Occipital lobe (tissue), 3 donors: ENCODE results near the gene ODF2L. TPM values are rescaled to one million over a fixed set of nuclear protein-coding genes. Genes with fewer than 3 reads are reported as not detected.

Experiments
- DNase-seq: peaks from one replicate; lab custom pipeline; 2025; lab: John Stamatoyannopoulos, UW
- small RNA-seq: library from RNA; depleted of rRNA; stranded (forward); fragments of <200 nt; gene quantifications from one replicate; pipeline ENCODE3, GENCODE V24; 2014
- total RNA-seq: library from RNA; depleted of rRNA; stranded (reverse); fragments of >200 nt; gene quantifications from one replicate; pipeline ENCODE4 v1.2.3, GENCODE V29; 2014

ODF2L gene
- total RNA-seq, 1 donor from 2014 or later: 100 TPM

DNA sequence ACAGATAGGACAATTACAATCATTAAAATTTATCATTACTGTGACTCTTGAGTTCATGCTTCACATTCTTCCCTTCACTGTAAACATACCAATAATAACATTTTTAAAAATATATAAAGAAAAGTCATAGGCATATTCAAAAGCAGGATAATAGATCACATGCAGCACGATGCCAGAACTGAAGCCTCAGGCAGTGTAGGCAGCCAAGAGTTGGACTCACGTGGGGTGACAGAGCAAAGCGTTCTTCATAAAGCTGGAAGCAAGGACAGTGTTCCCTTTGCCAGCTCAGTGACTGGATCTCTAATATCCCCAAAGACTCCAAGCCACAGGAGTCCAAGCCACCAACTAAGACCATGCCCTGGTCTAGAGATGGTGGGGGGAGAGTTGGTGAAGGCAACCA lies 77.7 kb downstream of the ODF2L start:
- no peak for DNase-seq

DNA sequence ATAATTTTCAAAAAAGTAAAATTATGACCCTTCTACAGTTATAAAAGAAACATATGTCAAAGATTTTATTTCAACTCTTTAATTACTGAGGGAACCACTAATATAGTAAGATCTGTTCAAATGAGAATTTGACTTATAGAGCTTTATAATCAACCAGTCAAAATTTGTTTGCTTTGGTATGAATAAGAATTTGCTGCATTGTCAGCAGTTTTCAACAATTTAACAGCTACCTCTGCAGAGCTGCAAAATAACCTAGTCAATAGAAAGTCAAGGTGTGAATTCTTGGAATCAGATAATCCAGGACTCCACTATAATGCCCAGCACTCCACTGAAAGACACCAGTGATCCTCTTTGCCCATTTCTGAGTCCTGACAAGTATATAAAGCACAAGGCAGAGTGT lies 78.2 kb downstream of the ODF2L start:
- DNase-seq: no peak

DNA sequence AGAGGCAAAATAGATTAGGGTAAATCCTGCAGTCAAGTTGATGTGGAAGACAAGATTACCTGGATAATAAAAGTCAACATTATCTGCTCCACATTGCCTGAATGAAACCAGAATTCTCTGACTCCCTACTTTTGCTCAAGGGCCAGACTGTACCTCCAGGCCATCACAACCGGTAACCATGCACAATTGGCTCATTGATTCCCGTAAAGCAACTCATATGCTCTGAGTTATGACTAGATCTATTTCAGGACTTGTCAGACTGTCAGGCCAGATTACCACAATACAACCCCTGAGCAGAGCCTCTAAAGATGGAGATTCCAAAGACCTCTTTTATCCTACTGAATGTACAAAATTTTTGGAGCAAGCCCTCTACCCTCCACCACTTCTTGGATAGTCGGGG lies 90.4 kb downstream of the ODF2L start:
- no peak for DNase-seq

DNA sequence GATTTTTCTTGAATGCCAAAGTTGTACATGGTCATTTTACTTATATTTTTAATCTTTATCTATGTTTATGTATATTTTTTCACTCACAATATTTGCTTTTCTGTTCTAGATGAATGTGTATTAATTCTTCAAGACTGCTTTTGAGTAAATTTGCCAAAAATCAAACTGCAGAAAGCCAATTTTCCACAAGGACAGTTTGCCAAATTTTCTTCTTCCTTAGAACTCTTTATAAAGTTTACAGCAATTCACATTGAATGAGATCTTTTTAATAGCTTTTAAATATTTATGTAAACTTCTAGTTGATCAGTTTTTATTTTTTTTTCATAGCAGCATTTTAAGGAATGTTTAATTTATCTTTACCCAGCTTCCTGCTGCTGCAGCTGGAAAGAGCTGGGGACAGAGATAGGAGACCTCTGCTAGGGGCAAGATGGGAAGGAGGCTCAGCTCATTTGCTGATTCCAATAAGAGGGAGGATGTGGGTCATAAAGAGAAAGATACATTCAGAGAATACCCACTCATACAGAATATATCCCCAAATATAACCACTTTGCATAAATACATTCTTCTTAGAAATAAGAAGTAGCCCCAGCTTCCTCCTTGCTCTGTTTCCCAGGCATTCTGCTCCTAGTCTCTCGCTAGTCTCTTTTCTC lies 93.0 kb downstream of the ODF2L start:
- no peak for DNase-seq

Small RNAs within 50 kb of the gene (small RNA-seq; reads per million reads assigned to genes)
- gene MIR7856: not detected

Other genes with a start within 250 kb of the ODF2L start
- 0.78 TPM for gene COL24A1, start 239.6 kb downstream of the ODF2L start, total RNA-seq
- under 0.01 TPM for gene CLCA2, start 27.8 kb upstream of the ODF2L start, total RNA-seq
- 0.16 TPM for gene CLCA1, start 72.6 kb upstream of the ODF2L start, total RNA-seq
- not detected for gene CLCA4, start 150.8 kb upstream of the ODF2L start, total RNA-seq